ENCODE measurements around the gene DCAF16.

DCAF16 gene

GRCh38 chr4:17765514-17766286 is 44.9 kb downstream of the DCAF16 start:
- TF ChIP-seq CTCF (IDR thresholded peaks at IDR 0.05; ENCODE audit: control insufficient read depth, insufficient read depth, low read depth, low read length, missing control alignments) = no peak
- no peak for DNase-seq (ENCODE audit: low read depth)
- no peak overlapping the region for H3K4me3 ChIP-seq (ENCODE audit: control insufficient read depth, low read depth, low read length)

GRCh38 chr4:17763931-17764330 is 46.6 kb downstream of the DCAF16 start:
- DNase-seq (ENCODE audit: low read depth) = no peak
- H3K4me3 ChIP-seq (ENCODE audit: control insufficient read depth, low read depth, low read length) = no peak overlapping the region
- TF ChIP-seq CTCF (IDR thresholded peaks at IDR 0.05; ENCODE audit: control insufficient read depth, insufficient read depth, low read depth, low read length, missing control alignments) = no peak

GRCh38 chr4:17763416-17763815 is 47.1 kb downstream of the DCAF16 start:
- no peak overlapping the region for H3K4me3 ChIP-seq (ENCODE audit: control insufficient read depth, low read depth, low read length)
- DNase-seq (ENCODE audit: low read depth) = no peak
- TF ChIP-seq CTCF (IDR thresholded peaks at IDR 0.05; ENCODE audit: control insufficient read depth, insufficient read depth, low read depth, low read length, missing control alignments) = no peak

GRCh38 chr4:17762726-17763125 is 47.8 kb downstream of the DCAF16 start:
- no peak for DNase-seq (ENCODE audit: low read depth)
- TF ChIP-seq CTCF (IDR thresholded peaks at IDR 0.05; ENCODE audit: control insufficient read depth, insufficient read depth, low read depth, low read length, missing control alignments) = peak; percentile 39
- no peak overlapping the region for H3K4me3 ChIP-seq (ENCODE audit: control insufficient read depth, low read depth, low read length)

GRCh38 chr4:17761062-17761461 is 49.5 kb downstream of the DCAF16 start:
- no peak for TF ChIP-seq CTCF (IDR thresholded peaks at IDR 0.05; ENCODE audit: control insufficient read depth, insufficient read depth, low read depth, low read length, missing control alignments)
- no peak overlapping the region for H3K4me3 ChIP-seq (ENCODE audit: control insufficient read depth, low read depth, low read length)
- DNase-seq (ENCODE audit: low read depth) = no peak

- no peak overlapping the region for H3K4me3 ChIP-seq (ENCODE audit: control insufficient read depth, low read depth, low read length)
- DNase-seq (ENCODE audit: low read depth) = no peak
- no peak for TF ChIP-seq CTCF (IDR thresholded peaks at IDR 0.05; ENCODE audit: control insufficient read depth, insufficient read depth, low read depth, low read length, missing control alignments)
Observed at GRCh38 chr4:17760626-17761025, 49.9 kb downstream of the DCAF16 start.

All from AG09309 (cell line).